Natural killer cell (primary cell): ENCODE data around the gene ADAM19. TPM values are rescaled to one million over a fixed set of nuclear protein-coding genes. Genes with fewer than 3 reads are reported as not detected.

Experiments
- ATAC-seq, 3 donors: fragments of 150-1000 bp in 2 of 3; fragments of 200-7000 bp in 1 of 3; cut with Tn5 transposase; 1 replicate in 1 of 3; 2 replicates in 2 of 3; pipeline ENCODE4 v1.10.0; 2021; ENCODE audit warnings: mild to moderate bottlenecking in 2 of 3, moderate library complexity in 2 of 3
- DNase-seq, 2 donors: peaks; one replicate each; pipeline versions ENCODE4 v3.0.0 to v3.0.0-alpha.2; 2013 to 2021; ENCODE audit warnings: mixed read lengths in 1 of 2
- H3K27ac ChIP-seq: one replicate; pipeline ENCODE4 v1.5.1; 2013; ENCODE audit warnings: mild to moderate bottlenecking, low read length
- H3K27me3 ChIP-seq: one replicate; pipeline ENCODE4 v1.6.1; 2013; ENCODE audit warnings: low read length; ENCODE audit not compliant: control insufficient read depth, insufficient read depth
- H3K36me3 ChIP-seq: one replicate; pipeline ENCODE4 v1.6.1; 2013; ENCODE audit warnings: low read length; ENCODE audit not compliant: control insufficient read depth, insufficient read depth
- H3K4me1 ChIP-seq: one replicate; pipeline ENCODE4 v1.6.1; 2013; ENCODE audit warnings: low read length; ENCODE audit not compliant: control insufficient read depth, insufficient read depth
- H3K4me3 ChIP-seq: one replicate; pipeline ENCODE4 v1.5.1; 2013; ENCODE audit warnings: low read length
- H3K9me3 ChIP-seq: one replicate; pipeline ENCODE4 v1.6.1; 2013; ENCODE audit warnings: low read length; ENCODE audit not compliant: control insufficient read depth, insufficient read depth
- H3K27ac Mint-ChIP-seq, 2 donors: one replicate each; pipeline ENCODE4 v1.8.0; 2022; ENCODE audit warnings: mild to moderate bottlenecking in 2 of 2, mixed read lengths in 2 of 2, moderate library complexity in 1 of 2
- H3K27me3 Mint-ChIP-seq, 2 donors: one replicate each; pipeline ENCODE4 v1.8.0; 2022; ENCODE audit warnings: low read depth in 2 of 2, mixed read lengths in 2 of 2
- H3K36me3 Mint-ChIP-seq: one replicate; pipeline ENCODE4 v1.8.0; 2022; ENCODE audit warnings: mixed read lengths
- H3K4me1 Mint-ChIP-seq, 2 donors: one replicate each; pipeline ENCODE4 v1.8.0; 2022; ENCODE audit warnings: mixed read lengths in 2 of 2
- H3K4me3 Mint-ChIP-seq: one replicate; pipeline ENCODE4 v1.8.0; 2022; ENCODE audit warnings: mild to moderate bottlenecking, moderate library complexity, mixed read lengths
- H3K9me3 Mint-ChIP-seq, 2 donors: one replicate each; pipeline ENCODE4 v1.8.0; 2022; ENCODE audit warnings: mixed read lengths in 2 of 2
- WGBS: methylation state at CpG from one replicate; pipeline ENCODE4 v1.1.7; 2013; ENCODE audit warnings: missing lambda C conversion rate; ENCODE audit not compliant: insufficient coverage; 5-methylcytosine and 5-hydroxymethylcytosine counted together
- intact Hi-C: fragments of 100-400 bp; cut with micrococcal nuclease; formaldehyde crosslinking; loops from one replicate; pipeline ENCODE4 v1.14.2; 2022
- total RNA-seq, 4 donors: library from RNA; stranded (reverse); fragments of 120-200 nt in 1 of 4; gene quantifications; one replicate each; pipeline versions ENCODE4 v1.2.3 to v1.2.4, GENCODE V29; 2013 to 2022
- TF ChIP-seq, protein P1 (sequence below): fragments of 200-600 bp; IDR thresholded peaks from one replicate; pipeline ENCODE4 v1.8.0; 2022; ENCODE audit warnings: antibody characterized with exemption

ADAM19 gene
- total RNA-seq, 3 donors from 2014 or later (not counting 1 experiment from before 2014, with no cell fraction given): 1.2 to 28.0 (median 4.7) TPM

DNA sequence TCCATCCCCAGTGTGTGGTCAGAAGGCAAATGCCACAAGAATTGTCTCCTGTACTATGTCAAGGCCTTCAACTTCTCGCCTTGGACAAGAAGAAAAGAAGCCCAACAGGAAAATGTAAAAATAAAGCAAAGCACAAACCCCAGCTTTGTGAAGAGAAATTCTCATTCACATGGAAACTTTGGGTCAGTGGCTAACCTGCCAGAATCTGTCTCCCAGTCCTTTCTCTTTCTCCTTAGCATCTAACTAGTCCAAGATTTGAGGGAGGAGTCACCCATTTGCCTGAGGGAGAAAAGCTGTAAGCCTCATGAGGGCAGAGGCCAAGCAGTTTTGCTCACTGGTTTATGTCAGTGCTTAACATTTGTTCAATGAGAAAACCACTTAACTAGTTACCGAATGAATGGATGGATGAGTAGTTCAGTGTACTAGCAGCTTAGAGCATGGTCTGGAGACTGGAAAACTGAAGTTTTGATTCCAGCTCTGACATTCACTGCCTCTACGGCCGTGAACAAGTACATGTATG, 36.0 kb downstream of the ADAM19 start:
- H3K36me3 Mint-ChIP-seq: no peaks in the 10 kb centered on the region
- no peak for DNase-seq
- Histone ChIP-seq H3K27ac (no peak overlapping the region), H3K4me3 (no peak overlapping the region), H3K4me1 (peaks cover 21% of the 10 kb centered on the region), H3K9me3 (no peaks in the 10 kb centered on the region), H3K36me3 (no peaks in the 10 kb centered on the region), H3K27me3 (no peaks in the 10 kb centered on the region)
- no peak overlapping the region for H3K27ac Mint-ChIP-seq
- WGBS: 99% methylated on average over 4 of the region's 4 CpGs
- peaks cover 0 to 3% of the 10 kb centered on the region in 2 donors for H3K4me1 Mint-ChIP-seq
- TF ChIP-seq, protein P1, sequence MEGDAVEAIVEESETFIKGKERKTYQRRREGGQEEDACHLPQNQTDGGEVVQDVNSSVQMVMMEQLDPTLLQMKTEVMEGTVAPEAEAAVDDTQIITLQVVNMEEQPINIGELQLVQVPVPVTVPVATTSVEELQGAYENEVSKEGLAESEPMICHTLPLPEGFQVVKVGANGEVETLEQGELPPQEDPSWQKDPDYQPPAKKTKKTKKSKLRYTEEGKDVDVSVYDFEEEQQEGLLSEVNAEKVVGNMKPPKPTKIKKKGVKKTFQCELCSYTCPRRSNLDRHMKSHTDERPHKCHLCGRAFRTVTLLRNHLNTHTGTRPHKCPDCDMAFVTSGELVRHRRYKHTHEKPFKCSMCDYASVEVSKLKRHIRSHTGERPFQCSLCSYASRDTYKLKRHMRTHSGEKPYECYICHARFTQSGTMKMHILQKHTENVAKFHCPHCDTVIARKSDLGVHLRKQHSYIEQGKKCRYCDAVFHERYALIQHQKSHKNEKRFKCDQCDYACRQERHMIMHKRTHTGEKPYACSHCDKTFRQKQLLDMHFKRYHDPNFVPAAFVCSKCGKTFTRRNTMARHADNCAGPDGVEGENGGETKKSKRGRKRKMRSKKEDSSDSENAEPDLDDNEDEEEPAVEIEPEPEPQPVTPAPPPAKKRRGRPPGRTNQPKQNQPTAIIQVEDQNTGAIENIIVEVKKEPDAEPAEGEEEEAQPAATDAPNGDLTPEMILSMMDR: no peak
- intact Hi-C loops: no loop called here
- ATAC-seq: no peak
- no peak overlapping the region for H3K4me3 Mint-ChIP-seq
- peaks cover 0 to 6% of the 10 kb centered on the region in 2 donors for H3K27me3 Mint-ChIP-seq
- H3K9me3 Mint-ChIP-seq: no peaks in the 10 kb centered on the region

DNA sequence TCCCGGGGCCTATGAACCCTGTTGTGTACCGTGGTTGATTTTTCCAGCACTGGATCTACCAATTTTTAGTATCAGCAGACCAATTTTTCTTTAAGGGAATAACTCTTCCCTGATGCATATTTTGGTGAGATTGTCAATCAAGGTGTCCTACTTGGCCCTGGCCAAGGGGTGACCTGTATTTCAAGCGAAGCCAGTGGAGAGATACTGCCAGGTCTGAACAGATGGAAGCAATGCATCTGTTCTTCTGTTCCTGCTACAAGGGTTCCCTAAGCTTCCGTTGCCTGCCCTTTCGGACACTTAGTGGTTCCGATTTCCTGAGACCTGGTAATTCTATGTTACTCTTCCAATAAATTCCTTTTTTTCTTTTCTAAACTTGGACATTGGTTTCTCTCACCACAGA, 37.3 kb downstream of the ADAM19 start:
- Mint-ChIP-seq H3K27me3 (peaks cover 0 to 6% of the 10 kb centered on the region in 2 donors), H3K4me1 (no peaks in the 10 kb centered on the region), H3K4me3 (no peak overlapping the region), H3K36me3 (no peaks in the 10 kb centered on the region), H3K9me3 (no peaks in the 10 kb centered on the region), H3K27ac (no peak overlapping the region)
- Histone ChIP-seq H3K27ac (no peak overlapping the region), H3K4me3 (no peak overlapping the region), H3K27me3 (no peaks in the 10 kb centered on the region), H3K36me3 (no peaks in the 10 kb centered on the region), H3K4me1 (peaks cover 15% of the 10 kb centered on the region), H3K9me3 (no peaks in the 10 kb centered on the region)
- DNase-seq (no peak), ATAC-seq (no peak)
- TF ChIP-seq, protein P1: no peak
- WGBS: 94% methylated on average over 6 of the region's 6 CpGs
- intact Hi-C loops: no loop called here

DNA sequence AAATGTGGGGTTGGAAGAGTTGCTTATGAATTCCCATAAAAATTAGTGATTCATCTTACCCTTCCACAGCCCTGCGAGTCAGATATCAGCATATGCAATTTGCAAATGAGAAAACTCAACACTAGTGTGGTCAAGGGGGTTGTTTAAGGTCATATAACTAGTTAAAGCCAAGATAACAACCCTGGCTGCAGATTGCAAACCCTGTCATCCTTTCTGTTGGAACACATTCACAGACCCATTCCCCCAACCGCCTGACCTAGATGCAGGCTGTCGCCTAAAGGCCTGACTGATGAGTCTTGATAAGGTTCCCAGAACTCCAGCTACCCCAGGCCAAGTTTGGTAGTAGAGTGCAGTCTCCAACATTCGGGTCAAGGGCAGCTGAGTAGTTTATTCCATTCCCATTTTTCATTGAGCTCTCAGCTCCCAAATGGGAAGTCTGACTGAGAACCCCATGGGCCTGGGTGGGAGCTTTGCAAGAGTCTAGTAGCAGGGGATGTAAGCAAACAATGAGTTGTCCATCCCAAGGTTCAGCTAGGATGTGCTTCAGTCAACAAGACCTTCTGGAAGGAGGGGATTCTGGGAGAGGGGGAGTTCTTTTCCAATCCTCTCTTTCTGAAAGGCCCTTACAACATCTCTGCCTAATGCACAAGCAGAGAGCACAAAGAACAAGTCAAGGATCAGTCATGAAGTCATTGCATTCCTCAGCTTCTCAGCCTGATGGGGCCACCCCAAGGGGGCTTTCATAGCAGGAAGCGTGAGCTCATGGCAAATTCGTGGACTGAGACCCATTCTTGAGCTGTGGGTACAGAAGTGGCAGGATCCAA, 40.3 kb downstream of the ADAM19 start:
- Mint-ChIP-seq H3K27ac (no peak overlapping the region), H3K4me3 (no peak overlapping the region), H3K4me1 (no peaks in the 10 kb centered on the region), H3K27me3 (peaks cover 0 to 6% of the 10 kb centered on the region in 2 donors), H3K9me3 (no peaks in the 10 kb centered on the region), H3K36me3 (no peaks in the 10 kb centered on the region)
- H3K4me1 ChIP-seq: peaks cover 7% of the 10 kb centered on the region
- no peak for DNase-seq
- ATAC-seq: no peak
- H3K36me3 ChIP-seq: no peaks in the 10 kb centered on the region
- no peak overlapping the region for H3K4me3 ChIP-seq
- intact Hi-C loops: no loop called here
- H3K27ac ChIP-seq: no peak overlapping the region
- 92% methylated on average over 5 of the region's 6 CpGs for WGBS
- no peaks in the 10 kb centered on the region for H3K9me3 ChIP-seq
- H3K27me3 ChIP-seq: no peaks in the 10 kb centered on the region
- TF ChIP-seq, protein P1: no peak
